ENCODE data around the gene SPATA21. TPM values are rescaled to one million over a fixed set of nuclear protein-coding genes. Genes with fewer than 3 reads are reported as not detected.
"Not testable (repeated sequence)": the region's sequence is repeated elsewhere in the genome, so short reads cannot be mapped to it uniquely, and the experiment has no call there.

Gene SPATA21, protein sequence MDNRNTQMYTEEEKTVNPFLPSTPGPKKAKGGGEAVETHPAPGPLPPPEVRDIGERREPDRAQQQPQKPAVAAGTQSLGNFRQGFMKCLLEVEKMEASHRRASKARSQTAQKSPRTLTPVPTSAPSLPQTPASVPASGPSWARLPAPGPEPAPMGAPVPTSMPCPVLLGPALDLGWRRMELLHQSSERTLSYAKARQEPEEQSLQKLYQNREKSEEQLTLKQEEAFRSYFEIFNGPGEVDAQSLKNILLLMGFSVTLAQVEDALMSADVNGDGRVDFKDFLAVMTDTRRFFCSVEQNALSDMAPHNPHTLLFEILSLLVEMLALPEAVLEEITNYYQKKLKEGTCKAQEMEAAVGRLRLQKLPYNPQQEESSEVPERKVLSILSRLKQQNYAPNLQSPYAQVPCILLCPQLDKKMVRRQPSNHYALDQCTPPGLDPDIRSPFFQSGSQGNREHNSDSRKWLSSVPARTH
- polyA plus RNA-seq (ENCODE audit: low read depth in 6 of 6) = not detected

DNA sequence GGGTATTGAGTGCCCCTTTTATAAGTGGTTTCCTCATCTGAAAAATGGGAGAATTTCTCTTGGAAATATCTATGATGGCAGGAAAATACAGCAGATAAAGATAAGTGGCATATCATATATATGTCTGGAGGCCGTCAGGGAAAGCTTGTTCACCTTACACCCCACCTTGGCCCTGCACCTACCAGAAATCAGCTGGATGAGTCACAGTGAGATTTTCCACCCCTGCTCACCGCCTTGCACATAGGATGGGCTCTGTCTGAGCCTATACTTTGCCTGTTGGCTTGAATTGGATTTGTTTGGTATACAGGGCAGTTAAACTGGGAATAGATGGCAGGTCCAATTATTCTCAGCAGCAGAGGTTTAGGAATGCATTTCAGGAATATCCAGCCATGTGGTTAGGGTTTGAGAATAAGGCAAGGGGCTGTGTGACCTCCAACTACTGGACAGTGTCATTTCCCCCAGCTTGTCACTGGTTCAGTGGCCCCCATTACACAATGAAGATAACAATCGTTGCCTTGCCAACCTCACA, at the start of gene SPATA21:
Gene SPATA21 (minus strand): TSS at position 479 of the 529 bp plus-strand sequence. CDS start 6,053 bp downstream, outside the sequence.
- H3K27me3 Mint-ChIP-seq = peaks cover 0 to 17% (median 12%) of the 10 kb centered on the region in 3 donors
- no peak for ATAC-seq (ENCODE audit: low read depth in 2 of 2)
- H3K36me3 Mint-ChIP-seq = no peaks in the 10 kb centered on the region
- peak within 1 kb of the TSS in 1 of 8 donors; percentile 88 for H3K4me3 Mint-ChIP-seq
- H3K9me3 Mint-ChIP-seq = no peaks in the 10 kb centered on the region
- no peak within 1 kb of the TSS for H3K27ac Mint-ChIP-seq
- DNase-seq = no peak
- H3K4me1 Mint-ChIP-seq = peaks cover 19 to 24% (median 19%) of the 10 kb centered on the region in 3 donors

DNA sequence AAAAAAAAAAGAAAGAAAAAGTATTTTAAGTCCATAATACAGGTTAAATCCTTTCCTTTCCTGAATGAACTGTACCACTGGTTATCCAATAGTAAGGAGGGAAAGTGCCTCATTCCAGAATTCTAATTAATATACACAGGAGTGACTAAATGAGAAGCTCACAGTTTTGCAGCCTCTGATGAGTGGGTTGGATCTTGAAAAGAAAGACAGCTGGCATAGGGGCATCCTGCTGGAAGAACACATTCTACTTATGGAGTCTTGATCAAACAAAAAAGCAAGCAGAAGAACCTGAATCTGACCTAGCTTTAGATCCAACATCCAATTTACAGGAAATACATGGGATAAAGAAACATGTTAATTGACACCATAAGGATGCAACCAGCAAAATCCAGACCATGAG, 49.8 kb upstream of the SPATA21 start:
- H3K36me3 Mint-ChIP-seq; ATAC-seq (ENCODE audit: low read depth in 2 of 2); H3K27ac Mint-ChIP-seq; H3K4me1 Mint-ChIP-seq; DNase-seq; H3K4me3 Mint-ChIP-seq; H3K27me3 Mint-ChIP-seq; H3K9me3 Mint-ChIP-seq: not testable (repeated sequence)

DNA sequence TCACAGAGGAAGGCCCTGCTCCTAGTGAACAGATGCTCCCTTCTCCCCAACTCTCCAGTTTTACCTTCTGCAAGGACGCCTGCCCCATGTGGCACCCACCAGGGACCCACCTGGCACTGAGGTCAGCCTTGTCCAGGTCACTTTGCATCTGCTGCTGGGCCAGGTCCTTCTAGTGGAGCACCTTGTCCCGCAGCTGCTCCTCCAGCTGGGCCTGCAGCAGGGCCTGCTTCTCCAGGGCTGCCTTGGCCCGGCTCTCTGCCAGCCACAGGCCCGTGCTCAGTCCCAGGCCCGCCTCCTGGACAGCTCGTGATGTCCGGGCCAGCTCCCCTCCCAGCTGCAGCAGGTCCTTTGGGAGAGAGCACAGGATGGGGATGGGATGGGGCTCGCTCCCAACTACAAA, 49.1 kb upstream of the SPATA21 start:
- H3K27ac Mint-ChIP-seq; H3K4me1 Mint-ChIP-seq; H3K4me3 Mint-ChIP-seq; H3K27me3 Mint-ChIP-seq; DNase-seq; H3K9me3 Mint-ChIP-seq; ATAC-seq (ENCODE audit: low read depth in 2 of 2); H3K36me3 Mint-ChIP-seq: not testable (repeated sequence)

DNA sequence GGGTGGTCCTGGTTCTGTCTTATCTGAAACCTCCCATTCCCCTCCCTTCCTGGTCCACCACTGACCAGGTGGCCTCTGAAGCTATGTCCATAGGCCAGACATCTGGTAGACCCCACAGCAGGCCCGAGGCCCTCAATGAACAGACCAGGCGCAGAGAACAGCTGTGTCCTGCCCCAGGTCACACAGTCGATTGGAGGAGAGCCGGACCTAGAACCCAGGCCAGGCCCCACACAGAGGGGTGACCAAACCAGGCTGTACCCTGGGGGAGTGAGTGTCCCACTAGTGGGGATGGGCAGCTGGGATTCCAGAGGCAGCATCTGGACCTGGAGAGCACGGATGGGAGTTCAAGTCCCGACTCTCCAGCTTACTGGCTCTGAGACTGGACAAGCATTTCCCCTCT, 47.7 kb upstream of the SPATA21 start:
- peaks cover 0 to 5% (median 0%) of the 10 kb centered on the region in 3 donors for H3K4me1 Mint-ChIP-seq
- no peaks in the 10 kb centered on the region for H3K27me3 Mint-ChIP-seq
- DNase-seq (no peak), ATAC-seq (ENCODE audit: low read depth in 2 of 2) (no peak)
- H3K4me3 Mint-ChIP-seq = no peak overlapping the region
- H3K36me3 Mint-ChIP-seq = peaks cover 0 to 5% of the 10 kb centered on the region in 2 donors
- no peak overlapping the region for H3K27ac Mint-ChIP-seq
- H3K9me3 Mint-ChIP-seq = no peaks in the 10 kb centered on the region

DNA sequence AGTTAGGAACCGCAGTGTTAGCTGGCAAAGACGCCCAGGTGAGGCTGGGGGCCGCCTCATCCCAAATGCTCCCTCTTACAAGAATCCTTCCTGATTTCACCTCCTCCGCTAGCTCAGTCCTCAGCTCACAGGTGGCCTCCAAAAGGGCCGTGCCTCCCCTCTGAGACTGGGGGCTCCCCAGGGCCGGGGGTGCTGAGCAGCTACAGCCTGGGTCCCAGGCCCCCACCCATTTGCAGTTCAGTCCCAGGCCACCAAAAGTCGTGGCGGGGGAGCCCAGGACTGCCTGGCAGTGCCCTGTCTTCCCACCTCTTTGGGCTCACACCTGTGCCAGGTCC, 47.2 kb upstream of the SPATA21 start:
- Mint-ChIP-seq H3K27me3 (no peaks in the 10 kb centered on the region), H3K36me3 (peaks cover 0 to 5% of the 10 kb centered on the region in 2 donors), H3K4me1 (peaks cover 0 to 5% (median 0%) of the 10 kb centered on the region in 3 donors), H3K9me3 (no peaks in the 10 kb centered on the region), H3K4me3 (no peak overlapping the region), H3K27ac (no peak overlapping the region)
- ATAC-seq (ENCODE audit: low read depth in 2 of 2) = no peak
- no peak for DNase-seq

DNA sequence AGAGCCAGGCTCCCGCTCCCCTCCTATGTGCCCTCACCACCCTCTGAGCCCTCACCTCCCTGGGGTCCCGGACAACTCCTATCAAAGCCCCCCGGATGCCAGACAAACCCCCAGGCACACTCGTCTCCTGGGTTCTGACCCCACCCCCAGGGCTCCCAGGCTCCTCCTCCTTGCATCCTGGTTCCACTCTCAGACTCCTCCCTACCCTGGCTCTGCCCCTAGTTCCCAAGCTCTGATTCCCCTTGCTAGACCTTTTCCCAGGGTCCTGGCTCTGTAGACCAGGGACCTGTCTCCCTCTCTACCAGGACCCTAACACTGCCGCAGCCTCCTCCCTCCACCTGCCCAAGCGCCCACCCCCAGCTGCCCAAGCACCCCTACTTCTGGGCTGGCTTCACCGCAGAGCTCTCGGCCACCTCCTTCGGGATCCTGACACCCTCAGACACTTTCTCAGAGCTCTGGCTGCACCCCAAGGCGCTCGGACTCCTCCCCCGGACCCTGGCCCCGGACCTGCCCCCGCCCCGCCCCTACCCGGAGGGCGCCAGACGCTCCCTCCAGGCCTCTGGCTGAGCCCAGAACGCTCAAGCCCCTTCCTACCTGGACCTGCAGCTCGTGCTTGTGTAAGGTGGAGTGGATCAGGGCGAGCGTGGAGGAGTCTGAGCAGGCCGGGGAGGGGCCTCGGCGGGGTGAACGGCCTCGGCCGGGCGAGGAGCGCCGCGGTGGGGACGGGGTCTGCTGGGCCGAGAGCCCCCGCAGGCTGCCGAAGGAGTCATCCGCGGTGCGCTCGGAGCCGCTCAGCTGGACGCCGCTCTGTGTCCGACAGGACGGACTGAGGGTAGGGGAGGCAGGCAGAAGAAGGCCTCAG, 46.6 kb upstream of the SPATA21 start:
- not testable (repeated sequence) for ATAC-seq (ENCODE audit: low read depth in 2 of 2); H3K27ac Mint-ChIP-seq; H3K36me3 Mint-ChIP-seq; DNase-seq; H3K9me3 Mint-ChIP-seq; H3K4me1 Mint-ChIP-seq; H3K27me3 Mint-ChIP-seq; H3K4me3 Mint-ChIP-seq

DNA sequence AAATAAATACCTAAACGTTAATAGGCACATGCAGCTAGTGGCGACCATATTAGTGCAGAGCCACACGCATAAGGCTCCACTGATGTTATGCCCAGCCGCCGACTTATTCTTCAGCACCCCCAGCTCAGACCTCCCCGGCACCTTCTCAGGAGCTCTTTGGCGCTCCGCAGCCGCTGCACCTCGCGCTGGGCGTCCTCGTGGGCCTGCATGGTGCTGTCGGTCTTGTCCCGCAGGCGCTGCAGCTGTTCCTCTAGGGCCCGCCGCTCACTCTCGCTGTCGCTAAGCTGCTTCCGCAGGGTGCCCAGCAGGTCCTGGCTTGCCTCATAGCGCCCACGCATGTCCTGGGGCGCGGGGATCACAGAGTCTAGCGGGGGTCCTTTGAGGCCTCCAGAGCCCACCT, 45.9 kb upstream of the SPATA21 start:
- not testable (repeated sequence) for ATAC-seq (ENCODE audit: low read depth in 2 of 2); H3K36me3 Mint-ChIP-seq; DNase-seq; H3K9me3 Mint-ChIP-seq; H3K4me3 Mint-ChIP-seq; H3K27me3 Mint-ChIP-seq; H3K27ac Mint-ChIP-seq; H3K4me1 Mint-ChIP-seq

DNA sequence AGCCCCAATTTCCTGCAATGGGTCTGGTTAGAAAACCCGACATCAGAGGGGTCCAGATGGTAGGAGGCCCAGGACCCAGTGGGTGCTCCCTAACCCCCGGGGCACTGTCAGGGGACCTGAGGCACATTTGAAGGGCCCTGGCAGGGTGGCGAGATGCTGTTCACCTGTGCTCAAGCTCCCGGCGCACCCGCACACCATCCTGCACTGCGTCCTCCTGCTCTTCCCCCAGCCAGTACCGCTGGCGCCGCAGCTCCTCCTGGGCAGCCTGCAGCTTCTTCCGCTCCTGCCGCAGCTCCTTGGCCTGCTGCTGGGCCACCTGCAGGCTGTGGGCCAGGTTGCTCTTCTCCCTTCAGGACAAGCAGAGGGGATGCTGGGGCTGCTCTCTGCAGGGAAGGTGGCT, 40.9 kb upstream of the SPATA21 start:
- no peak overlapping the region for H3K4me3 Mint-ChIP-seq
- DNase-seq (no peak), ATAC-seq (ENCODE audit: low read depth in 2 of 2) (no peak)
- peaks cover 9 to 11% of the 10 kb centered on the region in 2 donors for H3K36me3 Mint-ChIP-seq
- no peaks in the 10 kb centered on the region for H3K27me3 Mint-ChIP-seq
- no peaks in the 10 kb centered on the region for H3K4me1 Mint-ChIP-seq
- no peaks in the 10 kb centered on the region for H3K9me3 Mint-ChIP-seq
- H3K27ac Mint-ChIP-seq = no peak overlapping the region

DNA sequence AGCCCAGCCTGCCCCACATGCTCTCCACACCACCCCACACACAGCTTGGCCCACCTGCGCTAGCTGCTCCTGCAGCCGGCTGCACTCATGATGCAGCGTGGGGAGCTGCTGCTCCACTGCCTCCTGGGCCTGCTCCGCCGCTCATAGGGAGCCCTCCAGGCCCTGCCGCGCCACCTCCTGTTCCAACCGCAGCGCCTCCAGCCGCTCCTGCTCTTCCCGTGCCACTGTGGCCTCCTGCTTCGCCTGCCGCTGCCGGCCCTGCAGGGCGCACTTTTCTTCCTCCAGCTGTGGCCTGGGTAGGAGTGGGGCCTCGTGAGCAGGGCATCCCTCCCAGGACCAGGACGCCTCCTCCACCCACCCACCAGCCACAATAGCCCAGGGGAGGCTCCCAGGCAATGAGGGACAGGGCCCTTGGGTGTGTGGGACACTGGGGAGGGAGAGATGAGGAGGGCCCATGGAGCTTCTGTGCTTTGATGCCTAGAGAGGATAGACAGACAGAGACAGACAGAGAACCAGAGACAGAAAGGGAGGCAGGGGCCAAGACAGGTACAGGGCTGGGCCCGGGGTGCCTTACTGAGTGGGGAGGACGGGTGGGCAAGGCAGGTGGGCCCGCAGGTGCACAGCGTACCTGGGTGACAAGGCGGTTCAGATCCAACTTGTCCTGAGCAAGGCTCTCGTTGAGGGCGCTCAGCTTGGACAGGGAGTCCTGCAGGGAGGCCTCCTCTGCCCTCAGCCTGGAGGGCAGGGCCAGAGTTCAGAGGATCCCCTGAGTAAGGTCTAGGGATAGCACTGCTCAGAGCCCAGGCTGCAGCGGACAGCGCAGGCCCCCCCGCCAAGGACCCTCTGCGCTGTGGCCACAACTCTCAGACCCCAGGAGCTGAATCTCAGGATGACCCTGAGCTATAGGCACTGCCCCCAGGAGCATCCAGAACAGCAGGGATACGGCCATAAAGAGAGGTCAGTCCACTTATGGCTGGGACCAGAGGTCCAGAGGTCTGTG, 38.8 kb upstream of the SPATA21 start:
- H3K4me1 Mint-ChIP-seq; H3K9me3 Mint-ChIP-seq; H3K4me3 Mint-ChIP-seq; ATAC-seq (ENCODE audit: low read depth in 2 of 2); DNase-seq; H3K27me3 Mint-ChIP-seq; H3K27ac Mint-ChIP-seq: not testable (repeated sequence)
- H3K36me3 Mint-ChIP-seq = peaks cover 14 to 16% of the 10 kb centered on the region in 2 donors

DNA sequence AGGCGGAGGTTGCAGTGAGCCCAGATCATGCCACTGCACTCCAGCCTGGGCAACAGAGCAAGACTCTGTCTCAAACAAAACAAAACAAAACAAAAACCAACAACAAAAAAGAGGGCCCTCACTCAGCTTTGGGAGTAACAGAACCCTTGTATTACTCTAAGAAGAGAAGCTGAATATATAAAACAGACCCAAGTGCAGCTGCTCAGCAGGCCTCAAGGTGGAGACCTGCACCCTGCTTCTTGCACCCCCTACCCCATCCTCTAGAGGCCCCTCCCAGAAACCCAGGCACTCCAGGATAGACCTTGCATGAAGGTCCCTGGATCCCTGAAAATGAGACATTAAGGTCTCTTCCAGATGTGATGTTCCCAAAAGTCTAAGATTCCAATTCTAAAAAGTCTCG, 37.7 kb upstream of the SPATA21 start:
- DNase-seq, H3K4me1 Mint-ChIP-seq, H3K4me3 Mint-ChIP-seq, H3K27me3 Mint-ChIP-seq, H3K9me3 Mint-ChIP-seq: not testable (repeated sequence)
- H3K27ac Mint-ChIP-seq = peak overlapping the region in 2 of 6 donors; percentile 62 to 76
- H3K36me3 Mint-ChIP-seq = peaks cover 9 to 16% of the 10 kb centered on the region in 2 donors
- ATAC-seq (ENCODE audit: low read depth in 2 of 2) = peak in 1 of 2 donors; percentile 37

DNA sequence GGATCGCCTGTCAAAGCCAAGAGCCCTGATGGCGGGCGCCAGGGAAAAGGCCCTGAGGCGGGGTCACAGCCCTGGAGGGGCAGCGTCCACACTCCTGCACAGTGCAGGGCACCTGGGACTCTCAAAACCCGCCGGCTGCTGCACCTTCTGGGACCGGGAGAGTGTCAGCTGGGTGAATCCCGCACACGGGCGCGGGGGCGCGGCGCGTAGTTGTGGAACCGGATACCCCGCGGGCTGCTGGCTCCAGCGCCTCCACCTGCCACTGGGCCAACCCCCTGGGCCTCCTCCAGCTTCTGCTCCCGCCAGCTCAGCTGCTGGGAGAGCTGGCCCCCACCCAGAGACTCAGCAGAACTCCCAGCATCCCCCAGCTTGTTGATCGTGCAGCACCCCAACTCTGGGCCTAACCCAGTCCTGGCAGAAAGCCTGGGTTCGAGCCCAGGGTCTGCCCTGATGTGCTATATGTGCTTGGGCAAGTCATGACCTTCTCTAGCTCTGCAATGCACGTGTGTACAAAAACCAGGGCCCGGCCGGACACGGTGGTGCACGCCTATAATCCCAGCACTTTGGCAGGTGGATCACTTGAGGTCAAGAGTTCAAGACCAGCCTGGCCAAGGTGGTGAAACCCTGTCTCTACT, 37.1 kb upstream of the SPATA21 start:
- H3K27me3 Mint-ChIP-seq = no peaks in the 10 kb centered on the region
- no peaks in the 10 kb centered on the region for H3K4me1 Mint-ChIP-seq
- H3K9me3 Mint-ChIP-seq = no peaks in the 10 kb centered on the region
- no peak for DNase-seq
- ATAC-seq (ENCODE audit: low read depth in 2 of 2) = no peak
- H3K27ac Mint-ChIP-seq = peak overlapping the region in 1 of 6 donors; percentile 62
- no peak overlapping the region for H3K4me3 Mint-ChIP-seq
- peaks cover 9 to 16% of the 10 kb centered on the region in 2 donors for H3K36me3 Mint-ChIP-seq

DNA sequence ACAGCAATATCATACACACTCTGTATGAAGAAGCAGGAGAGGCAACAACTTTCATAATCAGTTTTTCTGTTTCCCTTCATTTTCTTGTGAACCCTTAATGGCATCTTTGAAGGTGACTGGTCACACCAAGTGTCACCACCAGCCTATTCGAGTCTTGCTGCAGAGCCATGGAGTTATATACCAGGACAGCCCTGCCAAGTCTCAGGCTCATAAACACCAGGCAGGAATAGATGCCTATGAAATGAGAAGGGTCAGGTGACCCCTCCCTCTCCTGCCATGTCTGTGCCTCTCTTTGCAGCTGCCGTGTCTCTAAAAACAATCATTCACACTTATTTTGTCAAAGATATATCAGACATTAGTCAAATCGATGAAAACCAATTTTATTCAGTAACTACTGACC, 31.3 kb upstream of the SPATA21 start:
- H3K36me3 Mint-ChIP-seq = peaks cover 10% of the 10 kb centered on the region in 2 donors
- no peaks in the 10 kb centered on the region for H3K27me3 Mint-ChIP-seq
- ATAC-seq (ENCODE audit: low read depth in 2 of 2) (no peak), DNase-seq (no peak)
- peaks cover 0 to 9% (median 3%) of the 10 kb centered on the region in 3 donors for H3K4me1 Mint-ChIP-seq
- no peak overlapping the region for H3K4me3 Mint-ChIP-seq
- H3K27ac Mint-ChIP-seq = no peak overlapping the region
- no peaks in the 10 kb centered on the region for H3K9me3 Mint-ChIP-seq
